Neural progenitor cell (in vitro differentiated cells): ENCODE data around the gene CWH43. TPM values are rescaled to one million over a fixed set of nuclear protein-coding genes. Genes with fewer than 3 reads are reported as not detected.

Experiments used
- DNase-seq: peaks from one replicate; pipeline ENCODE4 v3.0.0-alpha.2; 2016; ENCODE audit warnings: low spot score
- H2AFZ ChIP-seq: fragments of 200-600 bp; sonication (generic); replicated peaks from 2 replicates; pipeline ENCODE4 v1.6.1; 2016; ENCODE audit warnings: antibody characterized with exemption
- H3F3A ChIP-seq: fragments of 200-600 bp; sonication (generic); 2 replicates; pipeline ENCODE4 v1.6.1; 2016; ENCODE audit warnings: antibody characterized with exemption, low read depth
- H3K27ac ChIP-seq: fragments of 200-600 bp; sonication (generic); 2 replicates; pipeline ENCODE4 v1.5.1; 2016; ENCODE audit warnings: mild to moderate bottlenecking
- H3K27me3 ChIP-seq: fragments of 200-600 bp; sonication (generic); 2 replicates; pipeline ENCODE4 v1.6.1; 2016; ENCODE audit warnings: mild to moderate bottlenecking, moderate library complexity
- H3K36me3 ChIP-seq: fragments of 200-600 bp; sonication (generic); 2 replicates; pipeline ENCODE4 v1.5.1; 2016
- H3K4me1 ChIP-seq: fragments of 200-600 bp; sonication (generic); 2 replicates; pipeline ENCODE4 v1.6.1; 2016; ENCODE audit warnings: mixed run types
- H3K4me2 ChIP-seq: fragments of 200-600 bp; sonication (generic); 2 replicates; pipeline ENCODE4 v1.6.1; 2016
- H3K4me3 ChIP-seq: fragments of 200-600 bp; sonication (generic); 2 replicates; pipeline ENCODE4 v1.5.1; 2016
- H3K79me2 ChIP-seq: fragments of 200-600 bp; sonication (generic); 2 replicates; pipeline ENCODE4 v1.6.1; 2016; ENCODE audit warnings: low read depth
- H3K9ac ChIP-seq: fragments of 200-600 bp; sonication (generic); 2 replicates; pipeline ENCODE4 v1.6.1; 2016
- H3K9me3 ChIP-seq: fragments of 200-600 bp; sonication (generic); 2 replicates; pipeline ENCODE4 v1.5.1; 2016; ENCODE audit warnings: low read depth
- H4K20me1 ChIP-seq: fragments of 200-600 bp; sonication (generic); 2 replicates; pipeline ENCODE4 v1.6.1; 2016; ENCODE audit warnings: low read depth
- H3K27ac Mint-ChIP-seq: 3 replicates; pipeline ENCODE4 v1.8.0; 2021; ENCODE audit warnings: mixed read lengths
- H3K27me3 Mint-ChIP-seq: 2 replicates; pipeline ENCODE4 v1.8.0; 2022; ENCODE audit warnings: low read depth, mild to moderate bottlenecking, inconsistent platforms, moderate library complexity, mixed read lengths; ENCODE audit not compliant: insufficient read depth
- H3K36me3 Mint-ChIP-seq: 3 replicates; pipeline ENCODE4 v1.8.0; 2021; ENCODE audit warnings: mixed read lengths
- H3K4me1 Mint-ChIP-seq: 3 replicates; pipeline ENCODE4 v1.8.0; 2021; ENCODE audit warnings: mixed read lengths
- H3K4me3 Mint-ChIP-seq: 3 replicates; pipeline ENCODE4 v1.8.0; 2021; ENCODE audit warnings: mild to moderate bottlenecking, moderate library complexity, mixed read lengths
- H3K9me3 Mint-ChIP-seq: 3 replicates; pipeline ENCODE4 v1.8.0; 2020; ENCODE audit warnings: mixed read lengths
- CTCF ChIP-seq: fragments of 200-600 bp; sonication (generic); IDR thresholded peaks from 2 replicates; pipeline ENCODE4 v1.5.1; 2017; ENCODE audit warnings: antibody characterized with exemption, mild to moderate bottlenecking
- EZH2 ChIP-seq: fragments of 200-600 bp; sonication (generic); IDR thresholded peaks from 2 replicates; pipeline ENCODE4 v1.6.1; 2017; ENCODE audit warnings: antibody characterized with exemption, mild to moderate bottlenecking, moderate library complexity
- EZH2phosphoT487 ChIP-seq: fragments of 200-600 bp; sonication (generic); IDR thresholded peaks from 2 replicates; pipeline ENCODE4 v1.6.1; 2017; ENCODE audit warnings: antibody characterized with exemption
- total RNA-seq: library from RNA; depleted of rRNA; stranded (reverse); fragments of >200 nt; gene quantifications from 2 replicates; pipeline ENCODE4 v1.2.3, GENCODE V29; 2015; ENCODE audit warnings: low replicate concordance

The CWH43 gene
- total RNA-seq, 1 donor from 2014 or later = not detected

GRCh38 chr4:48939785-48940184, 46.3 kb upstream of the CWH43 start:
- no peak overlapping the region for H2AFZ ChIP-seq
- no peaks in the 10 kb centered on the region for H3K4me1 ChIP-seq
- TF ChIP-seq EZH2phosphoT487 (no peak), EZH2 (no peak), CTCF (no peak)
- Mint-ChIP-seq H3K4me1 (peaks cover 8% of the 10 kb centered on the region), H3K4me3 (no peak overlapping the region), H3K36me3 (no peaks in the 10 kb centered on the region), H3K27me3 (peaks cover 6% of the 10 kb centered on the region), H3K9me3 (peaks cover 4% of the 10 kb centered on the region), H3K27ac (no peak overlapping the region)
- H3K27me3 ChIP-seq = no peaks in the 10 kb centered on the region
- H3K36me3 ChIP-seq = no peaks in the 10 kb centered on the region
- no peak overlapping the region for H3K27ac ChIP-seq
- no peak for DNase-seq
- no peaks in the 10 kb centered on the region for H3F3A ChIP-seq
- no peak overlapping the region for H3K4me3 ChIP-seq
- H3K4me2 ChIP-seq = no peak overlapping the region
- H3K9ac ChIP-seq = no peak overlapping the region
- H4K20me1 ChIP-seq = no peaks in the 10 kb centered on the region
- H3K79me2 ChIP-seq = no peaks in the 10 kb centered on the region
- no peaks in the 10 kb centered on the region for H3K9me3 ChIP-seq

- Mint-ChIP-seq H3K36me3 (no peaks in the 10 kb centered on the region), H3K4me1 (peaks cover 8% of the 10 kb centered on the region), H3K4me3 (no peak overlapping the region), H3K27ac (no peak overlapping the region), H3K9me3 (no peaks in the 10 kb centered on the region), H3K27me3 (peaks cover 4% of the 10 kb centered on the region)
- no peak overlapping the region for H3K4me3 ChIP-seq
- H3K9me3 ChIP-seq = no peaks in the 10 kb centered on the region
- no peak for TF ChIP-seq EZH2
- peak; percentile 37 for TF ChIP-seq CTCF
- H3K4me2 ChIP-seq = no peak overlapping the region
- no peaks in the 10 kb centered on the region for H3K36me3 ChIP-seq
- H3K4me1 ChIP-seq = no peaks in the 10 kb centered on the region
- no peak overlapping the region for H3K9ac ChIP-seq
- no peaks in the 10 kb centered on the region for H3F3A ChIP-seq
- H3K27ac ChIP-seq = no peak overlapping the region
- no peaks in the 10 kb centered on the region for H3K79me2 ChIP-seq
- no peaks in the 10 kb centered on the region for H3K27me3 ChIP-seq
- no peak for DNase-seq
- no peak overlapping the region for H2AFZ ChIP-seq
- no peaks in the 10 kb centered on the region for H4K20me1 ChIP-seq
These were observed 42.7 kb upstream of the CWH43 start for GRCh38 chr4:48943387-48943786.

GRCh38 chr4:48944252-48944651, 41.8 kb upstream of the CWH43 start:
- peaks cover 4% of the 10 kb centered on the region for H3K27me3 Mint-ChIP-seq
- H3F3A ChIP-seq = no peaks in the 10 kb centered on the region
- no peaks in the 10 kb centered on the region for H3K9me3 ChIP-seq
- no peak overlapping the region for H3K27ac ChIP-seq
- no peaks in the 10 kb centered on the region for H3K36me3 ChIP-seq
- H2AFZ ChIP-seq = no peak overlapping the region
- no peaks in the 10 kb centered on the region for H3K79me2 ChIP-seq
- H3K27me3 ChIP-seq = no peaks in the 10 kb centered on the region
- H3K4me1 ChIP-seq = no peaks in the 10 kb centered on the region
- H4K20me1 ChIP-seq = no peaks in the 10 kb centered on the region
- no peak for DNase-seq
- H3K4me1 Mint-ChIP-seq = peaks cover 8% of the 10 kb centered on the region
- H3K9ac ChIP-seq = no peak overlapping the region
- H3K9me3 Mint-ChIP-seq = no peaks in the 10 kb centered on the region
- H3K4me3 ChIP-seq = no peak overlapping the region
- no peaks in the 10 kb centered on the region for H3K36me3 Mint-ChIP-seq
- no peak overlapping the region for H3K4me3 Mint-ChIP-seq
- no peak overlapping the region for H3K4me2 ChIP-seq
- no peak overlapping the region for H3K27ac Mint-ChIP-seq
- TF ChIP-seq CTCF (no peak), EZH2phosphoT487 (no peak), EZH2 (no peak)
